K562 (cell line): ENCODE measurements around the gene CCR2. TPM values are rescaled to one million over a fixed set of nuclear protein-coding genes. Genes with fewer than 3 reads are reported as not detected.

Experiments used
- CBX2 ChIP-seq: fragments of 200-600 bp; sonication (generic); IDR thresholded peaks from one replicate; pipeline ENCODE4 v1.6.1; 2012; ENCODE audit warnings: mild to moderate bottlenecking, low read length, inconsistent platforms; ENCODE audit not compliant: insufficient read depth, poor library complexity, severe bottlenecking
- CCNT2 ChIP-seq: IDR thresholded peaks from 2 replicates; pipeline ENCODE4 v1.6.1; 2011; ENCODE audit warnings: borderline replicate concordance, low read depth, mild to moderate bottlenecking, moderate library complexity, mixed read lengths, low read length; ENCODE audit not compliant: insufficient read length; ENCODE audit errors: extremely low read depth
- CHD2 ChIP-seq: IDR thresholded peaks from 2 replicates; pipeline ENCODE4 v1.6.1; 2011; ENCODE audit warnings: low read depth, low read length
- ETV1 ChIP-seq: fragments of 450-650 bp; conservative IDR thresholded peaks from 2 replicates; pipeline ENCODE4 v1.6.1; 2016; ENCODE audit warnings: missing genetic modification characterization, control low read depth, low read depth, missing compliant biosample characterization
- FUS ChIP-seq: fragments of 200-400 bp; formaldehyde crosslinking; optimal IDR thresholded peaks from 2 replicates; pipeline ENCODE3; 2017; ENCODE audit warnings: low read depth, low read length
- GABPB1 ChIP-seq: sonication (generic); formaldehyde crosslinking; IDR thresholded peaks from 2 replicates; pipeline ENCODE4 v1.8.0; 2022; ENCODE audit warnings: mild to moderate bottlenecking, missing genetic modification reagents
- IFI16 ChIP-seq: fragments of 250-450 bp; sonication (Bioruptor Pico); IDR thresholded peaks from 2 replicates; pipeline ENCODE4 v2.1.2; 2022; ENCODE audit warnings: mild to moderate bottlenecking, inconsistent platforms
- NONO ChIP-seq, 2 experiments: fragments of 200-400 bp in 1 of 2; fragments of 450-650 bp in 1 of 2; formaldehyde crosslinking in 1 of 2; IDR thresholded peaks; 2 replicates each; pipeline ENCODE4 v1.6.1; 2017; ENCODE audit warnings: low read depth in 2 of 2, mild to moderate bottlenecking in 2 of 2, moderate library complexity in 2 of 2, low read length in 1 of 2
- OTX1 ChIP-seq: fragments of 450-650 bp; formaldehyde crosslinking; IDR thresholded peaks from 2 replicates; pipeline ENCODE4 v1.4.0; 2022; ENCODE audit warnings: mild to moderate bottlenecking
- SIX5 ChIP-seq, 2 experiments: IDR thresholded peaks; 2 replicates each; pipeline ENCODE4 v1.6.1; 2011; ENCODE audit warnings: low read length in 2 of 2, borderline replicate concordance in 1 of 2, low read depth in 1 of 2, mild to moderate bottlenecking in 1 of 2, moderate library complexity in 1 of 2; ENCODE audit not compliant: insufficient read depth in 1 of 2
- TARDBP ChIP-seq: fragments of 450-650 bp; IDR thresholded peaks from 2 replicates; pipeline ENCODE4 v1.6.1; 2016
- TRIM28 ChIP-seq: fragments of 450-650 bp; IDR thresholded peaks from 2 replicates; pipeline ENCODE4 v1.6.1; 2017
- ZNF124 ChIP-seq: sonication (generic); formaldehyde crosslinking; IDR thresholded peaks from 2 replicates; pipeline ENCODE4 v1.8.1; 2022; ENCODE audit warnings: missing genetic modification reagents
- ZNF143 ChIP-seq: sonication (generic); formaldehyde crosslinking; IDR thresholded peaks from 2 replicates; pipeline ENCODE4 v1.9.0; 2022; ENCODE audit warnings: mild to moderate bottlenecking, missing genetic modification reagents
- ZNF436 ChIP-seq: fragments of 250-450, 450-650 bp; sonication (Bioruptor Pico); formaldehyde crosslinking; IDR thresholded peaks from 2 replicates; pipeline ENCODE4 v1.7.0; 2020; ENCODE audit warnings: mild to moderate bottlenecking
- ZNF507 ChIP-seq: conservative IDR thresholded peaks from 2 replicates; pipeline ENCODE4 v1.6.1; 2017; ENCODE audit warnings: missing genetic modification characterization, missing compliant biosample characterization
- ZNF511 ChIP-seq: sonication (generic); formaldehyde crosslinking; IDR thresholded peaks from 2 replicates; pipeline ENCODE4 v1.8.0; 2022; ENCODE audit warnings: mild to moderate bottlenecking, missing genetic modification reagents
- ZNF584 ChIP-seq: fragments of 200-800 bp; sonication (Bioruptor generic); IDR thresholded peaks from 2 replicates; pipeline ENCODE4 v1.6.1; 2016; ENCODE audit warnings: low read depth, mild to moderate bottlenecking, missing genetic modification characterization, missing compliant biosample characterization
- ZNF644 ChIP-seq: fragments of 200-800 bp; sonication (Bioruptor generic); IDR thresholded peaks from 2 replicates; pipeline ENCODE4 v1.6.1; 2016; ENCODE audit warnings: low read depth, missing genetic modification characterization, missing compliant biosample characterization
- ZNF764 ChIP-seq: fragments of 250-450 bp; sonication (Bioruptor Pico); IDR thresholded peaks from 2 replicates; pipeline ENCODE4 v1.4.0; 2020; ENCODE audit warnings: low read depth, mild to moderate bottlenecking, moderate library complexity
- ZNF79 ChIP-seq: fragments of 250-450 bp; sonication (Bioruptor Pico); IDR thresholded peaks from 2 replicates; pipeline ENCODE4 v1.4.0; 2020; ENCODE audit warnings: low read depth, mild to moderate bottlenecking, moderate library complexity
- polyA plus RNA-seq, 8 experiments: library from polyadenylated mRNA; depleted of rRNA in 4 of 8; stranded (reverse) in 5 of 8; unstranded in 3 of 8; fragments of >200 nt; fragmentation: Nextera tagmentation in 2 of 8; fragmentation: Illumina TruSeq in 1 of 8; extraction: Ambion mirVana in 2 of 8; extraction: Trizol in 1 of 8; gene quantifications; 2 replicates each; pipeline versions ENCODE4 v1.2.1 to v1.2.3, GENCODE V29; 2011 to 2014; ENCODE audit warnings: inconsistent platforms in 1 of 8, missing spikeins in 1 of 8
- total RNA-seq, 7 experiments: library from RNA; depleted of rRNA in 6 of 7; stranded (reverse); fragments of >200 nt in 6 of 7; fragmentation: Illumina TruSeq in 2 of 7; extraction: Trizol in 2 of 7; gene quantifications; 2 replicates each; pipeline versions ENCODE4 v1.2.1 to v1.2.3, GENCODE V29; 2011 to 2021; ENCODE audit warnings: low replicate concordance in 1 of 7
- TF ChIP-seq, protein P1 (sequence below), 3 experiments: IDR thresholded peaks in 2 of 3; conservative IDR thresholded peaks in 1 of 3; 2 replicates each; pipeline ENCODE4 v1.5.1; 2011 to 2012; ENCODE audit warnings: low read length in 3 of 3, mild to moderate bottlenecking in 3 of 3, control low read depth in 2 of 3, improper control_type of control experiment in 1 of 3, inconsistent platforms in 1 of 3, low read depth in 1 of 3, mixed read lengths in 1 of 3, moderate library complexity in 1 of 3; ENCODE audit not compliant: insufficient read depth in 2 of 3
- TF ChIP-seq, protein P2 (sequence below), 2 experiments: fragments of 450-650 bp; IDR thresholded peaks; 2 replicates each; pipeline ENCODE4 v1.6.1; 2018; ENCODE audit warnings: mild to moderate bottlenecking in 2 of 2, low read depth in 1 of 2; ENCODE audit not compliant: partially characterized antibody in 2 of 2

CCR2 gene
- total and polyA plus RNA-seq, 9 of the 15 experiments (the other 6 are each of a cell fraction or from before 2014, with no cell fraction given), result not detected

GRCh38 chr3:46405301-46406019, 51.5 kb downstream of the CCR2 start (continued):
- TF ChIP-seq ZNF79 (CRISPR knock-in tag) (no peak), ETV1 (tag) (0 out of 2 replicates have a peak, but pooled peaks have one; percentile 10), NONO (IDR thresholded peaks at IDR 0.05; ENCODE audit: low read depth in 2 of 2, low read length in 1 of 2) (no peak), GABPB1 (CRISPR knock-in tag) (no peak), TARDBP (0 out of 2 replicates have a peak, but pooled peaks have one; percentile 49), ZNF124 (no peak), ZNF143 (CRISPR knock-in tag) (no peak), ZNF584 (peak; percentile 47; the same call in 1 of the 2 replicates), FUS (no peak), OTX1 (no peak), IFI16 (CRISPR knock-in tag) (no peak), ZNF507 (tag) (no peak), ZNF436 (CRISPR knock-in tag) (no peak), TRIM28 (no peak), CCNT2 (no peak), ZNF511 (CRISPR knock-in tag) (no peak), CHD2 (no peak), CBX2 (no peak), ZNF764 (CRISPR knock-in tag) (no peak), ZNF644 (tag) (no peak), SIX5 (IDR thresholded peaks at IDR 0.05; ENCODE audit: borderline replicate concordance in 1 of 2, insufficient read depth in 1 of 2, low read depth in 1 of 2, low read length in 2 of 2) (no peak)
- TF ChIP-seq, protein P1, sequence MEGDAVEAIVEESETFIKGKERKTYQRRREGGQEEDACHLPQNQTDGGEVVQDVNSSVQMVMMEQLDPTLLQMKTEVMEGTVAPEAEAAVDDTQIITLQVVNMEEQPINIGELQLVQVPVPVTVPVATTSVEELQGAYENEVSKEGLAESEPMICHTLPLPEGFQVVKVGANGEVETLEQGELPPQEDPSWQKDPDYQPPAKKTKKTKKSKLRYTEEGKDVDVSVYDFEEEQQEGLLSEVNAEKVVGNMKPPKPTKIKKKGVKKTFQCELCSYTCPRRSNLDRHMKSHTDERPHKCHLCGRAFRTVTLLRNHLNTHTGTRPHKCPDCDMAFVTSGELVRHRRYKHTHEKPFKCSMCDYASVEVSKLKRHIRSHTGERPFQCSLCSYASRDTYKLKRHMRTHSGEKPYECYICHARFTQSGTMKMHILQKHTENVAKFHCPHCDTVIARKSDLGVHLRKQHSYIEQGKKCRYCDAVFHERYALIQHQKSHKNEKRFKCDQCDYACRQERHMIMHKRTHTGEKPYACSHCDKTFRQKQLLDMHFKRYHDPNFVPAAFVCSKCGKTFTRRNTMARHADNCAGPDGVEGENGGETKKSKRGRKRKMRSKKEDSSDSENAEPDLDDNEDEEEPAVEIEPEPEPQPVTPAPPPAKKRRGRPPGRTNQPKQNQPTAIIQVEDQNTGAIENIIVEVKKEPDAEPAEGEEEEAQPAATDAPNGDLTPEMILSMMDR (IDR thresholded peaks at IDR 0.05 in 2 of 3, conservative IDR thresholded peaks at IDR 0.05 in 1 of 3; ENCODE audit: insufficient read depth in 2 of 3, low read depth in 1 of 3, low read length in 3 of 3), result no peak
- TF ChIP-seq, protein P2, sequence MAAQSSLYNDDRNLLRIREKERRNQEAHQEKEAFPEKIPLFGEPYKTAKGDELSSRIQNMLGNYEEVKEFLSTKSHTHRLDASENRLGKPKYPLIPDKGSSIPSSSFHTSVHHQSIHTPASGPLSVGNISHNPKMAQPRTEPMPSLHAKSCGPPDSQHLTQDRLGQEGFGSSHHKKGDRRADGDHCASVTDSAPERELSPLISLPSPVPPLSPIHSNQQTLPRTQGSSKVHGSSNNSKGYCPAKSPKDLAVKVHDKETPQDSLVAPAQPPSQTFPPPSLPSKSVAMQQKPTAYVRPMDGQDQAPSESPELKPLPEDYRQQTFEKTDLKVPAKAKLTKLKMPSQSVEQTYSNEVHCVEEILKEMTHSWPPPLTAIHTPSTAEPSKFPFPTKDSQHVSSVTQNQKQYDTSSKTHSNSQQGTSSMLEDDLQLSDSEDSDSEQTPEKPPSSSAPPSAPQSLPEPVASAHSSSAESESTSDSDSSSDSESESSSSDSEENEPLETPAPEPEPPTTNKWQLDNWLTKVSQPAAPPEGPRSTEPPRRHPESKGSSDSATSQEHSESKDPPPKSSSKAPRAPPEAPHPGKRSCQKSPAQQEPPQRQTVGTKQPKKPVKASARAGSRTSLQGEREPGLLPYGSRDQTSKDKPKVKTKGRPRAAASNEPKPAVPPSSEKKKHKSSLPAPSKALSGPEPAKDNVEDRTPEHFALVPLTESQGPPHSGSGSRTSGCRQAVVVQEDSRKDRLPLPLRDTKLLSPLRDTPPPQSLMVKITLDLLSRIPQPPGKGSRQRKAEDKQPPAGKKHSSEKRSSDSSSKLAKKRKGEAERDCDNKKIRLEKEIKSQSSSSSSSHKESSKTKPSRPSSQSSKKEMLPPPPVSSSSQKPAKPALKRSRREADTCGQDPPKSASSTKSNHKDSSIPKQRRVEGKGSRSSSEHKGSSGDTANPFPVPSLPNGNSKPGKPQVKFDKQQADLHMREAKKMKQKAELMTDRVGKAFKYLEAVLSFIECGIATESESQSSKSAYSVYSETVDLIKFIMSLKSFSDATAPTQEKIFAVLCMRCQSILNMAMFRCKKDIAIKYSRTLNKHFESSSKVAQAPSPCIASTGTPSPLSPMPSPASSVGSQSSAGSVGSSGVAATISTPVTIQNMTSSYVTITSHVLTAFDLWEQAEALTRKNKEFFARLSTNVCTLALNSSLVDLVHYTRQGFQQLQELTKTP (IDR thresholded peaks at IDR 0.05; ENCODE audit: low read depth in 1 of 2, partially characterized antibody in 2 of 2), result no peak
